HG03354 (cell line): ENCODE results near the gene ALOX15.
"Not testable (repeated sequence)": the region's sequence is repeated elsewhere in the genome, so short reads cannot be mapped to it uniquely, and the experiment has no call there.

Experiments used
- ATAC-seq: cut with Tn5 transposase; IDR thresholded peaks from one replicate; pipeline ENCODE4 v1.9.1; 2021; ENCODE audit warnings: mild to moderate bottlenecking; ENCODE audit not compliant: unreplicated experiment, poor library complexity, severe bottlenecking

ALOX15 gene

DNA sequence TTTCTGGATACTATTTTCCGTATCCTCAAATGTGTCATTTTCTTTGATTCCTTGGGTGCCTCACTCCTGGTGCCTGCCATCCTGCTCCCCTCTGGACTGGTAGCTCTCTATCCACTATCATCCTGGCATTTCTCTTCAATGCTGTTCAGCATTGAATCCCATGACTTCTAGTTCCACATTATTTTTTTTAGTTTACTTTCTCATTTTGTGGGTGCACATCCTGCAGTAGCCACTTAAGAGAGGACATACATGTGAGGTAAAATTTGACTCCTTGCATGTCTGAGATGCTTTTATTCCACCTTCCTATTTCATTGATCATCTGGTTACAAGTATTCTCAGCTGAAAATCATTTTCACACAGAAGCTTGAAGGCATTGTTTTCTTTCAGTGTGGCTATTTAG is 19.1 kb downstream of the ALOX15 start:
- ATAC-seq = no peak

GRCh38 chr17:4620531-4621101 is 20.9 kb downstream of the ALOX15 start:
- no peak for ATAC-seq

DNA sequence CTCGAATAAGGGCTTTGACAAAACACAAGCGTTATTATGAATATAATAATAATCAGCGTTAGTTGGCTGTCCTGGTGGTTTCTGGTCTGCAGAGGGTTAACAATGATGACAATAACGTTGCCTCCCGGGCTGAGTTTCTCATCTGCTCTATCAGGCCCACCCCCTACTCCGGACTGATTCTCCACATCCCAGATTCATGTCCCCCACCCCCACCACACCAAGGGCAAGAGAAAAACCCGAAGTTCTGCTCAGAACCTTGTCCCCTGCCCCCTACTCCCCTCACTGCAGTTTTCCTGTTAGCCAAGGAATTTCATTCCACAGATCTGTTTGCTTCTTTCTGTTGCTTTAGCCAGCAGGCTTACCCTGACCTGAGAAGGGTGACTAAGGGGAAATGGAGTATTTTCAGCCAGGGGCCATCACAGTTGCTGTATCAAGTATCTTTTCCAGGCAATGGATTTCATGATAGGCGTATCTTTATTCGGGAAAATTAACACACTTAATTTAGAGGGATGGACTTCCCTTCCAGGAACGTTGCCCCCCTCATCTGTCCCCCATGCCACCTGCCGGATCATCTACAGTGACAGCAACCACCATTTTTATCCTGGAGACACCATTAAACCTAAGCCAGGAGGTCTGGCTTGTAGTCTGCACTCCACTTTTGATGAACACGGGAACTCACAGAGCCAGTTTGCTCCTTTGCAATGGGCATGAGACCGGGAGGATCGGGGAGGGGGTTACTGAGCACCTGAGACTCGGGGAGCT is 23.7 kb downstream of the ALOX15 start:
- no peak for ATAC-seq

GRCh38 chr17:4617090-4617489 is 24.4 kb downstream of the ALOX15 start:
- ATAC-seq = no peak

GRCh38 chr17:4616476-4616875 is 25.0 kb downstream of the ALOX15 start:
- ATAC-seq = no peak

GRCh38 chr17:4610656-4611055 is 30.8 kb downstream of the ALOX15 start:
- ATAC-seq = no peak

- ATAC-seq = no peak
Observed at GRCh38 chr17:4610162-4610561, 31.3 kb downstream of the ALOX15 start.

GRCh38 chr17:4609761-4610160 is 31.7 kb downstream of the ALOX15 start:
- no peak for ATAC-seq

- no peak for ATAC-seq
Observed at GRCh38 chr17:4607773-4608187, 33.7 kb downstream of the ALOX15 start.

DNA sequence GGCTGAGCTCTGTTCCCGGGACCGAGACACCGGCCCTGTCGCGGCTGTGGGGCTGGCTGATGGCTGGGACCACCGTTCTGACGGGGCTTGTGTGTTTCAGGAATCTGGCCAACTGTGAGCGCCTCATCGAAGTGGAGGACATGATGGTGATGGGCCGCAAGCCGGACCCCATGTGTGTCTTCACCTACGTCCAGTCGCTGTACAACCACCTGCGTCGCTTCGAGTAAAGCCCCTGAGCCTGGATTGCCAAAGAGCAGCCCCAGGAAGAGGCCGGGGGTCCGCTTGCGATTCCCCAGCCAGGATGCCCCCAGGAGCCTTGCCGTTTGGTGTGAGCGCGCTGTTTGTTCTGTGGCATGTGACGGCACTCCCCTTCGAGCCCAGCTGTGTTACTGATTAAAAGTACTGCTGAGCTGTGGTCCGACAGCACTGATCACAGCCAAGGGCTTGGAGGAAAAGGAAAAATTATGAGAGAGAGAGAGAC is 34.2 kb downstream of the ALOX15 start:
- ATAC-seq = no peak

GRCh38 chr17:4605826-4606225 is 35.7 kb downstream of the ALOX15 start:
- no peak for ATAC-seq

GRCh38 chr17:4604736-4605135 is 36.7 kb downstream of the ALOX15 start:
- ATAC-seq = not testable (repeated sequence)

GRCh38 chr17:4604111-4604644 is 37.3 kb downstream of the ALOX15 start:
- ATAC-seq = no peak

DNA sequence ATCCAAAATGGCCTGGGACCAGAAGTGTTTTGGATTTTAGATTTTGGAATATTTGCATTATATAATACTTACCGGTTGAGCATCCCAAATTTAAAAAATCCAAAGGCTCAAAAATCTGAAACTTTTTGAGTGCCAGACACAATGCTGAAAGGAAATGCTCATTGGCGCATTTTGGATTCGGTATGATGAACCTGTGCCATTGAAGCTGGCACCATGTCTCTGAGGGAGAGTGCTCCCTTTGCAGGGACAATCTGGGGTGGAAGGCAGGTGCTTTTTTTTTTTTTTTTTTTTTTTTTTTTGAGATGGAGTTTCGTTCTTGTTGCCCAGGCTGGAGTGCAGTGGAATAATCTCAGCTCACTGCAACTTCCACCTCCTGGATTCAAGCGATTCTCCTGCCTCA is 39.4 kb downstream of the ALOX15 start:
- ATAC-seq = no peak

GRCh38 chr17:4601326-4601725 is 40.2 kb downstream of the ALOX15 start:
- no peak for ATAC-seq

GRCh38 chr17:4600563-4600962 is 40.9 kb downstream of the ALOX15 start:
- no peak for ATAC-seq

DNA sequence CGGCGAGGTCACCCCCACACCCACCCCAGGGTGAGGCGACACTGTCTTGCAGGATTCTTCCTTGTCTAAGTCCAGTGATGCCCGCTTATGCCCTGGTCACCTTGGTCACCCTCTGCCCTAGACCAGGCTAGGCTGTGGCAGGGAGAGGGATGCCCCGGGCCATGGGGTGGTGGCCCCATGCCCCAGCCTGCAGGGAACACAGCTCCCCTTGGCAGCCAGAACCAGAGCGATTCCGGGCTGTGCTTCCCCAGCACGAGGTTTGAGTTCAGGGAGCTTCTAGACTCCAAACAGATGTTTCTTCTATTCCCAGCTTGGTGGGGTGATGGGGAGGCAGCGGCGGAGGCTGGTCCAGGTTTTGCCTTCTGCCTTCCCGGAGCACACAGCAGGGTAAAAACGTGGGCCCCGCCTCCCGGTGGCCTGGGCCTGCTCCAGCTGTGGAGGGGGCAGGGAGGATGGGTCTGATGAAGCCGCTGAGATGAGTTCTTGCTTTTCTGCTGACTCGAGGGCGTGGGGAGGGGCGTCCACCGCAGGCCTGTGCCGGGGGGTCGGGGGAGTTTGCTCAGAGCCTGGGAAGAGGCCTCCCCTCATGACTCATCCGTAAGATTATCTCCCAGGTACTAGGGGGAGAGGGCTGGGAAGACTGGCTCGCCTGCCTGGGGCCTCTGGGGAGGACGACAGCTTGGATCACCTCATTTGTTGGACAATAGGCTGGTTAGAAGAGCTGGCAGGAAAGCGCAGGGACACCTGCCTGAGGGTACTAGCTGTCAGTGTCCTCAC is 41.8 kb downstream of the ALOX15 start:
- no peak for ATAC-seq

GRCh38 chr17:4598776-4599504 is 42.5 kb downstream of the ALOX15 start:
- no peak for ATAC-seq

GRCh38 chr17:4597975-4598374 is 43.5 kb downstream of the ALOX15 start:
- ATAC-seq = no peak
